ENCODE data around the gene ELP2. TPM values are rescaled to one million over a fixed set of nuclear protein-coding genes. Genes with fewer than 3 reads are reported as not detected.

The ELP2 gene
- total RNA-seq, 1 experiment from 2014 or later = 167 TPM

DNA sequence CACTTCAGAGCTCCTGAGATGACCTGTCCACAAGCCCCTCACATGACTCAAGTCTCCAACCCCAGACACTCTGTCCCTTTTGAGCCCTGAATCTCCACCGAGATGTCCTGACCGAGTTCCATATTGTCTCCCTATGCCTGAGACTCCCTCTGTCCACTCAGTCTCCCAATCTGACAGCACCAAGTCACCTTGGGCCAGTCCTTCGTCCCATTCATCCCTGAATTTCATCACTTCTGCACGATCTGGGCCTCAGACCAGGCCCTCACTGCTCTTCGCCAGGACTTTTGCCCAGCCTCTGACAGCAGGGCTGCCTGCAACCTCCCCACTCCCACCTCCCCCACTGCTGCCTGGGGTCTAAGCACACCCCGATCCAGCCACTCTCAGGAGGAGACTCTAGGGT lies 53.3 kb downstream of the ELP2 start:
- Histone ChIP-seq H3K27me3 (ENCODE audit: low read length) (no peaks in the 10 kb centered on the region), H3K79me2 (ENCODE audit: low read length) (no peaks in the 10 kb centered on the region), H3K4me3 (ENCODE audit: low read length) (no peak overlapping the region), H3K27ac (ENCODE audit: low read length) (no peak overlapping the region), H3K9me2 (replicated peaks; ENCODE audit: insufficient read depth, low read length) (no peaks in the 10 kb centered on the region), H3K4me2 (ENCODE audit: low read depth, low read length, poor library complexity, severe bottlenecking) (no peak overlapping the region), H4K20me1 (ENCODE audit: insufficient read depth, low read depth, low read length) (peaks cover 37% of the 10 kb centered on the region; the same call in 1 of the 2 replicates), H3K9ac (ENCODE audit: low read length) (no peak overlapping the region), H3K36me3 (ENCODE audit: insufficient read depth, low read length) (no peaks in the 10 kb centered on the region), H3K4me1 (ENCODE audit: low read length) (peaks cover 29% of the 10 kb centered on the region), H3K9me3 (ENCODE audit: low read length) (no peaks in the 10 kb centered on the region), H2AFZ (ENCODE audit: low read length) (no peak overlapping the region)
- no peak for DNase-seq

DNA sequence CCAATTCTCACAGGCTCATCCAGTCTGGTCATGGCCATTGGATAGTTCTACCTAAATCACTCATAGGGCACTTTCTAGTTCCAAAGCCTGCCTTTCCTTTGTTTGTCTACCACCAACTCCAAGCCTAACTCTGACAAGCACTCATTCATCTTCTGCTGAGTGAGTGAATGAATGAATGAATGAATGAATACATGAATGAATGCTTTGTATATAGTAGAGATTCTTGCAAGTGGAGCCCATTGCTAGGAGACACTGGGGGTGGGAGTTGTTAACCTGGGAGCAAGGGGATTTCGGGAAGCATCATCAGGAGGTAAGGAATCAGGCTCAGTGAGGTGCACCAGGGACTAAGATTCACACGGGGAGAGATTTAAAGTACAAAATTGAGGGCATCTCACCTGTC lies 54.3 kb downstream of the ELP2 start:
- no peaks in the 10 kb centered on the region for H3K9me3 ChIP-seq (ENCODE audit: low read length)
- H3K4me2 ChIP-seq (ENCODE audit: low read depth, low read length, poor library complexity, severe bottlenecking) = no peak overlapping the region
- no peak for DNase-seq
- H3K36me3 ChIP-seq (ENCODE audit: insufficient read depth, low read length) = no peaks in the 10 kb centered on the region
- no peaks in the 10 kb centered on the region for H3K79me2 ChIP-seq (ENCODE audit: low read length)
- no peak overlapping the region for H3K4me3 ChIP-seq (ENCODE audit: low read length)
- H2AFZ ChIP-seq (ENCODE audit: low read length) = no peak overlapping the region
- H3K9ac ChIP-seq (ENCODE audit: low read length) = no peak overlapping the region
- H3K9me2 ChIP-seq (replicated peaks; ENCODE audit: insufficient read depth, low read length) = no peaks in the 10 kb centered on the region
- H3K4me1 ChIP-seq (ENCODE audit: low read length) = peaks cover 29% of the 10 kb centered on the region
- peaks cover 32% of the 10 kb centered on the region; the same call in 1 of the 2 replicates for H4K20me1 ChIP-seq (ENCODE audit: insufficient read depth, low read depth, low read length)
- no peak overlapping the region for H3K27ac ChIP-seq (ENCODE audit: low read length)
- H3K27me3 ChIP-seq (ENCODE audit: low read length) = no peaks in the 10 kb centered on the region

DNA sequence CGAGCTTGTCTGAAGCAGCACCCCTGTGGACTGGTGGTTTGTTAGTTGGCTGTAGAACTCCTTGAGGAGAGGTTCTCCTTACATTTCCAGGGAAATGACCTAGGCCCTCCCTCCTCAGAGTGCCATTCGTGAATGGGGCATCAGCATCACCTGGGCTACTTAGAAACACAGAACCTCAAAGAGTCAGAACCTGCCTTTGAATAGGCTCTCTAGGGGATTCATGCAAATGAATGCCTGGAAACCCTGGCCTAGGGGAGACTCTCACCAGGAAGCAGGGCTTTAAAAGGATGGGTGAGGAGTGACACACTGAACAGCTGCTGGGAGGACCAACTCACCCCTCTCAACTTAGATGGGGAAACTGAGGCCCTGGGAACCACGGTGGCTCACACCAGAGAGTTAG lies 55.5 kb downstream of the ELP2 start:
- Histone ChIP-seq H3K79me2 (ENCODE audit: low read length) (no peaks in the 10 kb centered on the region), H3K27ac (ENCODE audit: low read length) (no peak overlapping the region), H3K4me1 (ENCODE audit: low read length) (peaks cover 21% of the 10 kb centered on the region), H3K4me3 (ENCODE audit: low read length) (no peak overlapping the region), H2AFZ (ENCODE audit: low read length) (no peak overlapping the region), H3K9me3 (ENCODE audit: low read length) (no peaks in the 10 kb centered on the region), H3K27me3 (ENCODE audit: low read length) (no peaks in the 10 kb centered on the region), H3K4me2 (ENCODE audit: low read depth, low read length, poor library complexity, severe bottlenecking) (no peak overlapping the region), H3K9ac (ENCODE audit: low read length) (no peak overlapping the region), H4K20me1 (ENCODE audit: insufficient read depth, low read depth, low read length) (peaks cover 26% of the 10 kb centered on the region; the same call in 1 of the 2 replicates), H3K9me2 (replicated peaks; ENCODE audit: insufficient read depth, low read length) (no peaks in the 10 kb centered on the region), H3K36me3 (ENCODE audit: insufficient read depth, low read length) (no peaks in the 10 kb centered on the region)
- DNase-seq = peak; percentile 77

DNA sequence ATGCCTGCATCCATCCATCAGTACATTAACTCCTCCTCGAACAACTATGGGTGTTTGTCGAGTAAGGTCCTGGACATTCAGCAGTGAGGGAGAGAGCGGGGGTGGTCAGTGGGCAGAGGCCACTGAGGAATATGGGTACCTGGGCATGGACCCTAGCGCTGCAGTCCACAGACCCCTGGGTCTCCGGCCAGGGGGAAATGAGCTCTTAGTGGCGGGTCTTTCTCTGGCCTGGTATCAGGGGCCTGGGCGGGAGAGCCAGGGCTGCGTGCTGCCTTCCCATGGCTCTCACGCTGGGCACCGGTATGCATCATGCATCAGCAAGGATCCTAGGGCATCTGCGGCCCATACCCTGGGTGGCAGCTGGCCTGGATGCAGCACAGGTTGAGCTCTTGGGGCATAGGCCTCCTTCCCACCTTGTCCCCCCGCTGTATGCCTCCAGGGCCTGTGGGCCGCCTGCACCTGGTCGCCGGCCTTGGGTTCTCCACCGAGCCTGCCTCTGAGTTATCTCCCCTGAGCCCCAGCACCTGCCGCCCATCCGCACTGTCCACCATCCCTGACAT lies 56.3 kb downstream of the ELP2 start:
- no peaks in the 10 kb centered on the region for H3K9me3 ChIP-seq (ENCODE audit: low read length)
- no peak overlapping the region for H2AFZ ChIP-seq (ENCODE audit: low read length)
- no peaks in the 10 kb centered on the region for H3K27me3 ChIP-seq (ENCODE audit: low read length)
- H3K4me2 ChIP-seq (ENCODE audit: low read depth, low read length, poor library complexity, severe bottlenecking) = no peak overlapping the region
- peaks cover 18% of the 10 kb centered on the region for H3K4me1 ChIP-seq (ENCODE audit: low read length)
- peaks cover 22% of the 10 kb centered on the region; the same call in 1 of the 2 replicates for H4K20me1 ChIP-seq (ENCODE audit: insufficient read depth, low read depth, low read length)
- no peaks in the 10 kb centered on the region for H3K36me3 ChIP-seq (ENCODE audit: insufficient read depth, low read length)
- H3K27ac ChIP-seq (ENCODE audit: low read length) = no peak overlapping the region
- H3K79me2 ChIP-seq (ENCODE audit: low read length) = no peaks in the 10 kb centered on the region
- H3K4me3 ChIP-seq (ENCODE audit: low read length) = no peak overlapping the region
- no peak for DNase-seq
- H3K9me2 ChIP-seq (replicated peaks; ENCODE audit: insufficient read depth, low read length) = no peaks in the 10 kb centered on the region
- no peak overlapping the region for H3K9ac ChIP-seq (ENCODE audit: low read length)

DNA sequence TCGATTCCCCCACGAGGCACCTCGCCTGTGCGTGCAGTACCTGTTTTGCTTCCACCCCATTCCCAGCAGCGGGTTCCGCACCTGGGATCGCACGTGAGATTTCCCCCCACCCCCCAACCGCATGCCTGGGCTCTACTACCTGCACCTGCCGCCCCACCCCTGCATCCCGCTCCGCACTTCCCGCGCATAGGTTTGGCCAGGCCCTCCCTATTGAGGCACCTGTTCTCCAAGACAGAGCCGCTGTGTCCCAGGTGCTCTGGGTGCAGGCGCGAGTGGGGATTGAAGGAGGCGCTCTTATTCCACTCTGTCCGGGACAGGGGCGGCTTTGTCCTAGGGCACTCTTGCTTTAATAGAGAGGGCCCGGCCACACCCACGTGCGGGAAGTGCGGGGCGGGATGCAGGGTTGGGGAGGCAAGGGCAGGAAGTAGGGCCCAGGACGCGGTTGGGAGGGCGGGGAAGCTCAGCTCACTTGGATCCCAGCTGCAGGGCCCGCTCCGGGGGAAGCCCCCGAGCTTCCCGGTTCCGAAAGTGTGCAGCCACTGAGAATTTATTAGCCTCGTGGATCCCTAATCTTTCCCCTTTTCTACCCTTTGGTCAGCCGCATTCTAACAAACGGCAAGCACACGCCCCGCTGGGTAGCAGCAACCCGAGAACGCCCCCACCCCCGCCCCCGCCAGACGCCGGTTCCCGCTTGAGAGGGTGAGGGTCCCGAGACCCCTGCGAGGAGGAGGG lies 56.9 kb downstream of the ELP2 start:
- Histone ChIP-seq H4K20me1 (ENCODE audit: insufficient read depth, low read depth, low read length) (peaks cover 22% of the 10 kb centered on the region; the same call in 1 of the 2 replicates), H3K9ac (ENCODE audit: low read length) (no peak overlapping the region), H3K36me3 (ENCODE audit: insufficient read depth, low read length) (no peaks in the 10 kb centered on the region), H3K27me3 (ENCODE audit: low read length) (no peaks in the 10 kb centered on the region), H3K4me2 (ENCODE audit: low read depth, low read length, poor library complexity, severe bottlenecking) (no peak overlapping the region), H3K4me3 (ENCODE audit: low read length) (no peak overlapping the region), H2AFZ (ENCODE audit: low read length) (no peak overlapping the region), H3K79me2 (ENCODE audit: low read length) (no peaks in the 10 kb centered on the region), H3K4me1 (ENCODE audit: low read length) (peaks cover 18% of the 10 kb centered on the region), H3K27ac (ENCODE audit: low read length) (no peak overlapping the region), H3K9me3 (ENCODE audit: low read length) (no peaks in the 10 kb centered on the region), H3K9me2 (replicated peaks; ENCODE audit: insufficient read depth, low read length) (no peaks in the 10 kb centered on the region)
- DNase-seq = no peak

DNA sequence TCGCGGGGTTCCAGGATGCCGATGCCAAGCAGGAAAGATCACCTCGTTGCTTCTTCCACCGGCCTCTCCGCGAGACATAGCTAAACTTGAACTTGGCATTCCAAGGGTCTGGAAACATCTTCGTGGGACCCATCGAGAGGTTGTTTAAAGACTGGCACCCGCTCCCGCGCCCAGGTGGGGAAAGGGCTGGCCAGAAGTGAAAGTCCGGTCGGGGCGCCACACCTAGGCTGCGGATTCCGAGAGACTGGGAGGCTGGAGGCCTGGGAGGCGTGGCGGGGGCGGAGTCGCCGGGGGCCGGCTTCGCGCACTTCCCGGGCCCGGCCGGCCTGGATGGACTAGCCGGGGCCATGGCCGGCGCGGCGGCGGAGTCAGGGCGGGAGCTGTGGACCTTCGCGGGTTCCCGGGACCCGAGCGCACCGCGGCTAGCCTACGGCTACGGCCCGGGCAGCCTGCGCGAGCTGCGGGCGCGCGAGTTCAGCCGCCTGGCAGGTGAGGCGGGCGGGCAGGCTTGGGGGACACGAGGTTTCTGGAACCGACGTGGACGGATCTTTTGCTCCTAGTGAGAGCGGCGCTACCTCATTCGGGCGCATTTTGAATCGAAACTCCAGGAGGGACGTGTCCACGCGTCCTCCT lies 57.6 kb downstream of the ELP2 start, which contains the start of gene MOCOS:
Gene MOCOS, plus strand, starts transcription at position 305 of the 633 bp plus-strand sequence. Its CDS starts 43 bp downstream, at position 348.
- Histone ChIP-seq H3K9me2 (replicated peaks; ENCODE audit: insufficient read depth, low read length) (no peaks in the 10 kb centered on the region), H2AFZ (ENCODE audit: low read length) (no peak within 1 kb of the TSS), H3K36me3 (ENCODE audit: insufficient read depth, low read length) (no peaks in the 10 kb centered on the region), H3K9me3 (ENCODE audit: low read length) (no peaks in the 10 kb centered on the region), H3K4me1 (ENCODE audit: low read length) (peaks cover 18% of the 10 kb centered on the region), H3K27me3 (ENCODE audit: low read length) (no peaks in the 10 kb centered on the region), H3K9ac (ENCODE audit: low read length) (no peak within 1 kb of the TSS), H3K4me2 (ENCODE audit: low read depth, low read length, poor library complexity, severe bottlenecking) (no peak within 1 kb of the TSS), H3K79me2 (ENCODE audit: low read length) (no peaks in the 10 kb centered on the region), H3K27ac (ENCODE audit: low read length) (no peak within 1 kb of the TSS), H3K4me3 (ENCODE audit: low read length) (no peak within 1 kb of the TSS), H4K20me1 (ENCODE audit: insufficient read depth, low read depth, low read length) (peaks cover 20% of the 10 kb centered on the region; the same call in 1 of the 2 replicates)
- no peak for DNase-seq

DNA sequence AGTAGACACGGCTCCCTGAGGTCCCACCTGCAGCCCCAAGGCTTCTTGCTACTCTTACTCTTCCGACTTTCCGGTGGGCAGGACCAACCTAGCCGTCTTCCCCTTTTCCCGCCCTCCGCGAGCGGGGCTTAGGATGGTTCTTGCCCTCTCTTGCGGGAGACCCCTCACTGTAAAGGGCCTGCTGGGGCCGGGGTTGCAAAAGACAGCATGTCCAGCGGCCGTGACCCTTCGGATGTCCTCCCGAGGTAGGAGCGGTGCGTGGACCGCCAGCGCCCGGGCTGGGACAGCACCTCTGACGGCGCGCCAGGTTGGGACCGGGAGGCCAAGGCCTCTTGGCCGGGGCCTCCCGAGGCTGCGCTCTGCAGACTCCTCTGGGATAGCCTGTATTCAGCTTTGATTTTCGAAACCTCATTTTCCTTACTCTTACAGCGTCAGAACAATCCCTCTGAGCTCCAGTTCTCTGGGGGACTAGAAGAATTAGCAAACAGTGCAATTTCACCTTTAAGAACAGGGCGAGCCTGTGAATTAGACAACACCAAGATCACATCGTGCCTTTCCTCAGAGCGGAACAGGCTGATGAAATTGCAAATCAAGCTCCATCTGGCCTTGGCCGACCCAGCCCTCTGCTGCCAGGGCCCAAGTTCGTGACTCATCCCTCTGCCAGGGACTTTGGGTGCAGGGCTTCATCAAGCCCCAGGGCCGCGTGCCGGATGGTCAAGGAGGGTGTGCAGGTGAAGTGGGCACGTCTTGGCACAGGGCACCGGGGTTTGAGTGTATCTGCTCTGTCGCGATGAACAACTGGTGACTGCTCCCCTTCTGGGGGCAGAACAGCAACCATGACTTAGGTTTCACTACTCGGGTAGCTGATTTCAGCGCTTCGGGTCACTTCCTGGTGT lies 58.4 kb downstream of the ELP2 start:
- H3K4me3 ChIP-seq (ENCODE audit: low read length) = no peak overlapping the region
- no peak for DNase-seq
- no peaks in the 10 kb centered on the region for H3K27me3 ChIP-seq (ENCODE audit: low read length)
- no peak overlapping the region for H3K4me2 ChIP-seq (ENCODE audit: low read depth, low read length, poor library complexity, severe bottlenecking)
- peaks cover 18% of the 10 kb centered on the region for H3K4me1 ChIP-seq (ENCODE audit: low read length)
- no peaks in the 10 kb centered on the region for H3K36me3 ChIP-seq (ENCODE audit: insufficient read depth, low read length)
- H3K9me3 ChIP-seq (ENCODE audit: low read length) = no peaks in the 10 kb centered on the region
- H4K20me1 ChIP-seq (ENCODE audit: insufficient read depth, low read depth, low read length) = peaks cover 16% of the 10 kb centered on the region; the same call in 1 of the 2 replicates
- no peaks in the 10 kb centered on the region for H3K79me2 ChIP-seq (ENCODE audit: low read length)
- H2AFZ ChIP-seq (ENCODE audit: low read length) = no peak overlapping the region
- no peaks in the 10 kb centered on the region for H3K9me2 ChIP-seq (replicated peaks; ENCODE audit: insufficient read depth, low read length)
- no peak overlapping the region for H3K27ac ChIP-seq (ENCODE audit: low read length)
- no peak overlapping the region for H3K9ac ChIP-seq (ENCODE audit: low read length)

Measured in Karpas-422 (cell line).